Measurements from ENCODE around the gene RNPS1. TPM values are rescaled to one million over a fixed set of nuclear protein-coding genes. Genes with fewer than 3 reads are reported as not detected.

The RNPS1 gene
- total RNA-seq, 1 experiment from 2014 or later: 101 TPM

DNA sequence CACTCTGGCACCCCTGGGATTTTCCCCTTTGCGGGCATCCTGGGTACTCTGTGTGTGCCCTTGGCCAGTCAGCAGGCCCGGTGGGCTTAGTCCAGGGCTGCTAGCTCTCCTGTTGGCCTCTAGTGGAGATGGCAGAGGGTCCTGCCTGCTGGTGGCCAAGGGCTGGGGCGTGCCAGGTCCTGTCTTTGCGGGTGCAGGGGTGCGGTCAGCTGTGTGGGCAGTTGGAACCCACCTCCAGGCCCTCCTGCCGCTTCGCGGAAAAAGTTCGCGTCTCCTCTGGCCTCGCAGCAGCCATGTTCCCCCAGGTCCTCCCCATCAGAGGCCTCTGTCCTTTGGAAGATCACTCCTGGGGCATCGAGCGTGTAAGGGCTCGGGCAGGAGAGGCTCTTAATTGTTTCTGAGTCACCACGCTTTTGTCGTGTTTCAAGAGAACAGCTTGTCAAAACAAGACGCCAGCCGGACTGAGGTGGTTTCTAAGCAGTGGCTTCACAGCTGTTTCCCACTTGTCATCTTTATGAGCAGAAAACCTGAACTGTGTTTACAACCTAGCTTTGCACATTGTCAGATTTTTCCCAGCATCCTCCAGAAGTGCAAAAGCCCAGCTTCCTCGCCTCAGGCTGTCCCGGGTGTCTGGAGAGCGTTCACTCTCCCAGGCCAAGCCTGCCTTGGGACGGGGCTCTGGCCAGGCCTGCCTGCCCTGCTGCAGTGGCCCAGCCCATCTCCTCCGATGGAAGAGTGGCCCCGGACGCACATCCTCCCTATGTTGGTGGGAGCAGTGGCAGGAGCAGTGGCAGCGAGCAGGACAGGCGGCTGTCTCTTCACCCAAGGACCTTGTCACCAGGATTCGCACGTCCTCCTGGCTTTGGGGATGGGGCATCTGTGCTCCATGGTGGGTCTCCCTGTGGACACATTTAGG is 36.7 kb downstream of the RNPS1 start:
- in situ Hi-C loops (cut with HindIII; ENCODE audit: low pct_unique_long_range_greater_than_20kb, low sequenced_read_pairs): no loop called here
- no peak for DNase-seq (ENCODE audit: low read depth, low spot score)

DNA sequence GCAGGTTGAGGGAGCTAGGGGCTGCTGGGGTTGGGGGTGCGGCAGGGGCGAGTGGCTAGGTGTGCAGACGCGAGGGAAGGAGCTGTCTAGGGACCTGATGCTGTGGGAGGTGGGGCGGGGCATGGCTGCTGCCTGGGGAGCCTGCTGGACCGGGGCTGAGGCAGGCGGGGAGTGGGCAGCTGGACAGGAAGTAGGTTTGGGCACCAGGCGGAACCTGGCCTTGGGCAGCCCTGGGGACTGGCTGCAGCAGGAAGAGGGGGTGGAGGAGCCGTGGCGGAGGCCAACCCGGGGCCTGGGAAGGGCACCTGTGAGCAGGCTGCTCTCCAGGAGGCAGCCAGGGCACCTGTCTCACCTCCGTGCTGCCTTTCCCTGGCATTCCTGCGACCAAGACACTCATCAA is 37.5 kb downstream of the RNPS1 start:
- in situ Hi-C loops (cut with HindIII; ENCODE audit: low pct_unique_long_range_greater_than_20kb, low sequenced_read_pairs): no loop called here
- no peak for DNase-seq (ENCODE audit: low read depth, low spot score)

DNA sequence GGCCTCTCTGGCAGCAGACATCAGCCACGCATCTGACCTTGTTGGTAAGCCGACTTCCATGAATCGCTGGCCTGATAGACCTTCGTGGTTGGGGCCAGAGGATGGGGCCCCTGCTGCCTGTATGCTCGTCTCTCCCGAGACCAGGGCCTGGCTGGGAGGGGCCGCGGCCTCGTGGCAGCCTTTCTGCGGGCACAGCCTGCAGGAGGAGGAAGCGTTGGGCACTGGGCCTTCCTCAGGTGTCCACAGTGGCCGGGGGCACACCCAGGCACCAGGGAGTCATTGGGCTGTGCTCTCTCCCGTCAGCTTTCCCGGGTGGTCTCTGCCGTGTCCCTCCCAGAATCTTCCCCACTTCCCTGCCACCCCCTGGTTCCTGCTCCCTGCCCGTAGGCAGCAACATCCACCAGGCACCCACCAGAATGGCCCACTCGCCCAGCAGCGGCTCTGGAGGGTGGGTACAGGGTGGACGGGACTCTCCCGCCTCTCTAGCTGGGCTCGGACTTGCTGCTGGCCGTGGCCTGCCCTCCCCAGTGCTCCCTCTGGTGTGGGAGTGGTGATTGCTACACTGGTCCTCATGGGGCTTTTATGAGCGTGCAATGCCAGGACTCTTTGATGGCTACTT is 38.2 kb downstream of the RNPS1 start:
- in situ Hi-C loops (cut with HindIII; ENCODE audit: low pct_unique_long_range_greater_than_20kb, low sequenced_read_pairs): no loop called here
- no peak for DNase-seq (ENCODE audit: low read depth, low spot score)

DNA sequence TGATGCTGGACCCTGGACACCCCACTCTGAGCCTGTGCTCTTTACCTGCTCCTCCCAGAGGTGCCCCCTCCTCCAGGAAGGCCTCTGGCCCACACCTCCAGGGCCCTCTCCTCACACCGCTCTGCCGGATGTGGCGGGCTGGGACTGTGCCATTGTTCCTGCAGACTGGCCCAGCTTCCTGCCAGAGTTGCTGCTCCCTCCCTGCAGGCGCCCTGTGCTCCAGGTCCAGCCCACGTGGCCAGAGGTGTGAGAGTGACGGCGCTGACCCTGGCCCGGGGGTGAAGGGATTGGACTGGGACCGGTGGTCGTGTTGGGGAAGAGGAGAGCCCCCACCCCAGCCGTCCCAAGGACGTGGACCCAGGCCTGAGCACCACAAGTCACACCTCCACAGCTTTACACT is 38.8 kb downstream of the RNPS1 start:
- in situ Hi-C loops (cut with HindIII; ENCODE audit: low pct_unique_long_range_greater_than_20kb, low sequenced_read_pairs): no loop called here
- DNase-seq (ENCODE audit: low read depth, low spot score): no peak

DNA sequence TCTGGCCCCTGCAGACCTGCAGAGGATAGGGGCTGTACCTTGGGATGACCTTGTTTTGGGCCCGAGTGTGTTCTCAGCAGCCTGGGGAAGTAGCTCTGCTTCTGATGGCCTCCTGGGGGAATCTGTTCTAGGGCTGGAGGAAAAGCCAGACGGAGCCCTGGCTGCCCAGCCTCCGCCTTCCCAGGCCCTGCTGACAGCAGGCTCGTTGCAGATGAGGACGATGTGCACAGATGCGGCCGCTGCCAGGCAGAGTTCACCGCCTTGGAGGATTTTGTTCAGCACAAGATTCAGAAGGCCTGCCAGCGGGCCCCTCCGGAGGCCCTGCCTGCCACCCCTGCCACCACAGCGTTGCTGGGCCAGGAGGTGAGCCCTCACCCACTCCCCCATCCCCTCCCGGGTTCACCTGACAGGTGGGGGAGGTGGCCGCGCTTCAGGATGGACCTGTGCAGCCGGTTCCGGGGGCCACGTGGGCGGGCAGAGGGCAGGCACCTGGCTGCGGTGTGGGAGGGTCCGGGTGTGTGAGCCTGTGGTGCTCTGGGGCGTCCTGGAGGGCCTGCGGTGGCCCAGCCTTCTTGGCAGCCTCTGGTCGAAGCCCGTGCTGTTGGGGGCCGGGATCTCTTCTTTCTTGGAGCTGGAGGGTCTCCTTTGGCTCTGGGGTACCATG is 39.6 kb downstream of the RNPS1 start:
- in situ Hi-C loops (cut with HindIII; ENCODE audit: low pct_unique_long_range_greater_than_20kb, low sequenced_read_pairs): no loop called here

GRCh38 chr16:2226918-2227317 is 41.0 kb downstream of the RNPS1 start:
- DNase-seq (ENCODE audit: low read depth, low spot score): no peak
- in situ Hi-C loops (cut with HindIII; ENCODE audit: low pct_unique_long_range_greater_than_20kb, low sequenced_read_pairs): no loop called here

More for the DNA sequence above, 39.6 kb downstream of the RNPS1 start:
- DNase-seq (ENCODE audit: low read depth, low spot score): no peak

DNA sequence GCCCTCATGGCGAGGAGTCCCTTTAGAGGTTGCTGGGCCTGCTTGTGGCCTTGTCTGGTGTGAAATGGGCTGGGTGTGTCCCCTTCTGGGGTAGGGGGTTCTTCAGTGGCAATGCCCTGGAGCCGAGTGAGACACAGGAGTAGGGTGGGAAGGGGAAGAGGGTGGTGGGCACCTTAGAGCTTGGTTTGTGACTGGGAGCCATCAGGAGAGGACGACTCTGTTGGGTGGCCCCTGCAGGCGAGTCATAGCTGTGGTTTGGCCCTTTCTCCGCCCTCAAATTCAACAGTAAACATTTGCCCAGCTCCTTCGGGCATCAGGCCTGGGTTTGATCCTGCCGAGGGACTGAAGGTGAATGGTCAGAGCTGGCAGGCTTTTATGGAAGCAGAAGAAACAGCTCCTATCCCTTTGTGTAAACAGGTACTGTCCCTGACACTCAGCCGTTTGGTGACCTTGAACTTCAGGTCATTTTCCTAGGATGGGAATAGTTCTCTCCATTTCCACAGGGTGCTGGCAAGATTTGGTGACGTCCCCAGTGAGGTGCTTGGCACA is 41.6 kb downstream of the RNPS1 start:
- in situ Hi-C loops (cut with HindIII; ENCODE audit: low pct_unique_long_range_greater_than_20kb, low sequenced_read_pairs): no loop called here
- no peak for DNase-seq (ENCODE audit: low read depth, low spot score)

DNA sequence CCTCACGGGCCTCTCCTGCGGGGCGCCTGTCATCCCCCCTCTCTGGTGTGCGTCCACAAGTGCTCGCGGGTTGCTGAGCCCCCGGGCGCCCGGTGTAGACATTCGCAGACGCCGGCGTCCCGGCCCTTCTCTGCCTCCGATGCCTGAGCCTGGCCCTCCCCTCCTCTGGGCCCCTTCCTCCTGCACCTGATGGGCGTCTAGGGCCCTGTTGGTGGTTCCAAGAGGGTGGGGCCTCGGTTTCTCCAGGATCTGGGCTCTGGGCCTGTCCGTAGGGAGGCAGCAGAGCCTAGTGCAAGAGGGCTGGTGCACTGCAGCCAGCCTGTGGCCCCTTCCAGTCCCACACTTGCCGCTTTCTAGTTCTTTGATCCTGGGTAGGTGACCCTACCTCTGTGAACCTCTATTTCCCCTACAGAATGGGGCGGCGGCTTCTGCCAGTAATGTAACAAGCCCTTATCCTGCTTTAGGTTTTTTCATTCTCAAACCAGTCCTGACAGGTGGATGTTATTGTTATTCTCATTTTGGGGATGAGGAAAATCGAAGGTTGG is 43.9 kb downstream of the RNPS1 start:
- peak; percentile 49 for DNase-seq (ENCODE audit: low read depth, low spot score)
- in situ Hi-C loops (cut with HindIII; ENCODE audit: low pct_unique_long_range_greater_than_20kb, low sequenced_read_pairs): no loop called here

GRCh38 chr16:2223221-2223941 is 44.5 kb downstream of the RNPS1 start, which contains the start of gene E4F1:
TSS of gene E4F1 (plus strand) at chr16:2223591. CDS start at chr16:2223614, 23 bp downstream.
- in situ Hi-C loops (cut with HindIII; ENCODE audit: low pct_unique_long_range_greater_than_20kb, low sequenced_read_pairs): no loop called here
- DNase-seq (ENCODE audit: low read depth, low spot score): peak; percentile 98

DNA sequence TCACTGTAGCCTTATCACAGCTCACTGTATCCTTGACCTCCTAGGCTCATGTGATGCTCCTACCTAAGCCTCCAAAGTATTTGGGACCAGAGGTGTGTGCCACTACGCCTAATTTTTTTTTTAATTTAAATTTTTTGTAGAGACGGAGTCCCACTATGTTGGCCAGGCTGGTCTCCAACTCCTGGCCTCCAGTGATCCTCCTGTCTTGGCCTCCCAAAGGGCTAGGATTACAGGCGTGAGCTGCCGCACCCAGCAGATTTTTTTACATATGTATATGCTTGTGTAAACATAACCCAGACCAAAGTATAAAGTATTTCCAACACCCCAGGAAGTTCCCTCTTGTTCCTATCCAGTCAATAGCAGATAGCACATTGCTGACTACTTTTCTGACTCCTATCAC is 51.6 kb downstream of the RNPS1 start:
- in situ Hi-C loops (cut with HindIII; ENCODE audit: low pct_unique_long_range_greater_than_20kb, low sequenced_read_pairs): no loop called here
- DNase-seq (ENCODE audit: low read depth, low spot score): no peak

DNA sequence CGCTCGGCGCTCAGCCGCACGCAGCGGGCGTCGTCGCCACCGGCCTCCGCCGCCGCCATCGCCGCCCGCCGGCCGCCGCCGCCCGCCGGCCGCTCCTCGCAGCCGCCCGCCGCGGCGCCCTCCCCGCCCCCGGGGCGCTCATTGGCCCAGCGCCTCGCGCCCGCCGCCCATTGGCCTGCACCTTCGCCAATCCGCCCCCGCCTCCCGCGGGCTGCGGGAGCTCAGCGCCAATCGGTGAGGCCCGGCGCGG is 53.3 kb downstream of the RNPS1 start, which contains the start of gene PGP:
Gene PGP, minus strand, starts transcription at position 122 of the 250 bp plus-strand sequence. Its CDS starts 63 bp downstream, at position 59.
- in situ Hi-C loops (cut with HindIII; ENCODE audit: low pct_unique_long_range_greater_than_20kb, low sequenced_read_pairs): no loop called here
- no peak for DNase-seq (ENCODE audit: low read depth, low spot score)

GRCh38 chr16:2213817-2214718 is 53.9 kb downstream of the RNPS1 start:
- in situ Hi-C loops (cut with HindIII; ENCODE audit: low pct_unique_long_range_greater_than_20kb, low sequenced_read_pairs): no loop called here
- DNase-seq (ENCODE audit: low read depth, low spot score): no peak

DNA sequence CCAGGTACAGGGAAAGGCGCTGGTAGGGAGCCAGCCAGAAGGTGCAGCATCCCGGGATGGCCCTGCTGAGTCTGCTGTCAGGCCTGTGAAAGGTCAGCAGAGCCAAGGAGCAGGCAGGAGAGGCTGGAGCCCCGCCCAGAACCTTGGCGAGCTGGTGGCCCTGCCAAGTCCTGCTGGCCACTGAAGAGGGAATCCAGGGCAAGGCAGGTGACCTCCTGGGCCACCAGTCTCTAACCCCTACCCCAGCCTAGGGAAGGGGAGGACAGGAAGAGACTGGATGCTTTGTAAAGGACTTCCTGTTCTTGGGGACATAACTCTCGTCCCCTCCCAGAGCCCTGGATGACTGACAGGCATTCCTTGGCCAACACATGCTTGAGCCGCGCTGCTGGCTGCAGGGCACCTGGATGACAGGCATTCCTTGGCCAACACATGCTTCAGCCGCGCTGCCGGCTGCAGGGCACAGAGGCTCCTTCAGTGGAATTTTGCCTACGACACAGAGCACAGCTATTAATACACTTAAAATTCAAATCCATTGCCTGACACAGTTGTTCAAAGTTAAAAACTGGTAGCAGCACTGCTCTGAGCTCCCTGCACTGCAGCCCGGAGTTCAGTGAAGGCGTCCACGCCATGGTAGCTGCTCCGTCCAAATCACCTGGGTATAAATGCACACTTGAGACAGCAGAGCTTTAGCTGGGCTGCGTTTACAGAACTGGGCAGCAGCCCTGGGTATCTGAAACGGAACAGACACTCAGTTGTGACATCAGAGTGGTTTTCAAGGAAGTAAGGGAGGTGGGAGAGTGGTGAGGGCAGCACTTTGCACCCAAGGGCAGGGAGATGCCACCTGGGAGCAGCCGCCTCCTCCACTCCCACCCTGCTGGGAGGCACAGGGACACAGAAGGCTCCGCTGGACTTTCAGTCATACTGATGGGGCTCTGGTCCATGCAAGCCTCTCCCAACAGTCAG is 55.3 kb downstream of the RNPS1 start:
- in situ Hi-C loops (cut with HindIII; ENCODE audit: low pct_unique_long_range_greater_than_20kb, low sequenced_read_pairs): no loop called here
- DNase-seq (ENCODE audit: low read depth, low spot score): no peak

GRCh38 chr16:2211923-2212347 is 56.0 kb downstream of the RNPS1 start:
- DNase-seq (ENCODE audit: low read depth, low spot score): no peak
- in situ Hi-C loops (cut with HindIII; ENCODE audit: low pct_unique_long_range_greater_than_20kb, low sequenced_read_pairs): no loop called here
